NCI-H2107 (cell line): ENCODE data around the gene SAG.
"Not testable (repeated sequence)": the region's sequence is repeated elsewhere in the genome, so short reads cannot be mapped to it uniquely, and the experiment has no call there.

Experiments
- DNase-seq: peaks from one replicate; lab custom pipeline; 2025; lab: John Stamatoyannopoulos, UW

The SAG gene

DNA sequence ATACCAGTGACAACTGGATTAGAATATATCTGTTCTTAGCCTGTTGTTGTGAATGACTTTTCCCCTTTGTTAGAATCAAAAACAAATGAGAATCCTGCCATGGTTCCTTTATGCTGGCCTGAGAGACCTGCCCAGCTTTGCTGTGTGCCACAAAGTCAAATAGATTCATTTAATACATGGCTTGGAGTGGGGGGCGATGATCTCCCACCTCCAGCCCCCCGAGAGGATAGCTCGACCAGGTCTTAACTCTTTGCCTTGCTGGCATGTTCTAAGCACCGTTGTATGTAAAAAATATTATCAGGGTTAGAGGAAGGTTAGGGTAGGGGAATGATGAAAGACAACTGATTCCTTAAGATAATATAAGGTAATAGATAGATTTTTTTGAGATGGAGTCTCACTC is 24.5 kb downstream of the SAG start:
- DNase-seq = no peak

DNA sequence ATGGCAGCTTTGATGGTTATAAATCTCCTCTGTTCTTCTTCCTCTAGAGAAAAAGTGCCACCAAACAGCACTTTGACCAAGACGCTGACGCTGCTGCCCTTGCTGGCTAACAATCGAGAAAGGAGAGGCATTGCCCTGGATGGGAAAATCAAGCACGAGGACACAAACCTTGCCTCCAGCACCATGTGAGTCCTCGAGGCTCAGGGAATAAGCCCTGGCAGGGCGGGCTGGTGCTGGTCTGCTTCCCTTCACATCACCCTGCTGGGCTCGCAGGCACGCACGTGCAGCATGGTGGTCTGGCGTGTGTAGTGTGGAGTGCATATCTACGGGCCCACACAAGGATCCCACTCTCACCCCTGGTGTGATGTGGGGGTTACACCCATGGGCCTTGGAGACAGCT is 27.3 kb downstream of the SAG start:
- no peak for DNase-seq

DNA sequence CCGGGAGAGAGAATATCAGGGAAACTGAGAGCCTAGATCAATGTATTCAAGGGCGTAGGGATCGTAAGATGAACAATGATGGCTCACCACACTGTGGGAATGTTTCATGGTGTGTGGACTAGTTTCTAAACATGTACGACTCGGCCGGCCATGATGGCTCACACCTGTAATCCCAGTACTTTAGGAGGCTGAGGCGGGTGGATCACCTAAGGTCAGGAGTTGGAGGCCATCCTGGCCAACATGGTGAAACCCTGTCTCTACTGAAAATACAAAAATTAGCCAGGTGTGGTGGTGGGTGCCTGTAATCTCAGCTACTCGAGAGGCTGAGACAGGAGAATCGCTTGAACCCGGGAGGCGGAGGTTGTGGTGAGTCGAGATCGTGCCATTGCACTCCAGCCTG is 28.5 kb downstream of the SAG start:
- not testable (repeated sequence) for DNase-seq

DNA sequence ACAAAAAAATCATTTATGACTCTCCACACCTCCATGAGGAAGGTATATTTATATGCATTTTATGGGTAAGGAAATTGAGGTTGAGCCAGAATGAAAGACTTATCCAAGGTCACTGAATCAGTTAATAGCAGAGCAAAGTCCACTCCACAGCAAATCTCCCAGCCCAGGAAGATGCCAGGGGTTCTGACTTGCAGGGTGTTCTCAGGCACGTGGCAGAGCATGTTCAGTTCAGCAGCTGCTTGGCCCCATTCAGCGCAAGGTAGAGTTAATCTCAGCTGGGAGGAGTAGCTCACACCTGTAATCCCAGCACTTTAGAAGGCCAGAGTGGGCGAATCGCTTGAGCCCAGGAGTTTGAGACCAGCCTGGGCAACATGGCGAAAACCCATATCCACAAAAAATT is 28.9 kb downstream of the SAG start:
- no peak for DNase-seq

DNA sequence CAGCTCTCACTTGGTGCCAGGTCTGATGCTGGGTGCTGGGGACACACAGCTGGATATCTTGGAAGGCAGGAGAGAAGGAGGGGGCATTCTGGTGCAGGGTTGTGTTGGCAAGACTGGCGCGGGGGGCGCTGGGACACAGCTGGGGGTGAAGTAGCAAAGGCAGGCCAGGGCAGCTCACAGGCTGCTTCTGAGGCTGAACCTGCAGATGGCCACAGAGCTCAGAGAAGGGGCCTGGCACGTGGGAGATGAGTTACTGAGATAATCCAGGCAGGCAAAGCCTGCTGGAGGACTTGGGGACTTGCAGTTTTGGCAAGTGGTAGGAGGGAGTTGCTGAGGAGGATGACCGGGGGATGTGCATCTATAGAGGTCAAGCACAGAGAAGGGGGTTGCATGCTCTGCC is 30.4 kb downstream of the SAG start:
- DNase-seq = no peak

DNA sequence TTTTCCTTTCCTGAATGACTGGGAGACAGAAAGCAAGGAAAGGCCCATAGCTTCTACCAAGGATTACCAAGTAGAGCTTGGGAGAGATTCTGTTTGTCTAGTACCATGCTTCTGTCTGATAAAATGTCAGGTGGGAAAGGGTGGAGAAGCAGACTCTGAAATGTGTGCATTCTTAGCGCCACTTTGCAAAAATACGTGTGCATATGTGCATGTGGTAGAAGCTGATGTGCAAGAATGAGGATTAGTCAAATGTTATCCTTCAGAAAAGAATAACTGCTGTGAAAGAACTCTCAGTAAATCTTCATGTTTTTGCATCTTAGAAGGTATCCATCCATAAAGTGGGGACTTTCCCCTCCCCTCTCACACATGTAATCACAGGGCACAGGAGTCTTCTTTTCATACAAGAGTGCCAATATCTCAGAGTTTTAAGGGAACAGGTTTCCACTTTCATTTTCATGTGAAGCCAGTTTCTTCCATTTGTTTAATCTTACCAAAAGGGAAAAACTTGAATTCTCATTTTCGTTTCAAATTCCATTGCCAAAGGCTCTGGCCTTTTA is 31.3 kb downstream of the SAG start:
- no peak for DNase-seq

DNA sequence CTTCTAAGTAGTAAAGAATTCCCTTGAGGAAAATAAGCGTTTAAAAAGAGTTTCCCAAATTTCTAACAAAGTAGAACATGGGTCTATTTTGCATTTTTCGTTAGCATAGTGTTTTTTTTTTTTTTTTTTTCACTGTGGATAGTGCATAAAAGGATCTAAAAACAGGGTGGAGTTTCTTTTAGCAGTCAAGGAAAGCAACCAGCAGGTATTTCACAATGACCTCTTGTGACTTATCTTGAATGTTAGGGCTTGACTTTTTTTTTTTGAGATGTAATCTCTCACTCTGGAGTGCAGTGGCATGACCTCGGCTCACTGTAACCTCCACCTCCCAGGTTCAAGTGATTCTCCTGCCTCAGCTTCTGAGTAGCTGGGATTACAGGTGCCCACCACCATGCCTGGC is 31.8 kb downstream of the SAG start:
- DNase-seq = no peak

DNA sequence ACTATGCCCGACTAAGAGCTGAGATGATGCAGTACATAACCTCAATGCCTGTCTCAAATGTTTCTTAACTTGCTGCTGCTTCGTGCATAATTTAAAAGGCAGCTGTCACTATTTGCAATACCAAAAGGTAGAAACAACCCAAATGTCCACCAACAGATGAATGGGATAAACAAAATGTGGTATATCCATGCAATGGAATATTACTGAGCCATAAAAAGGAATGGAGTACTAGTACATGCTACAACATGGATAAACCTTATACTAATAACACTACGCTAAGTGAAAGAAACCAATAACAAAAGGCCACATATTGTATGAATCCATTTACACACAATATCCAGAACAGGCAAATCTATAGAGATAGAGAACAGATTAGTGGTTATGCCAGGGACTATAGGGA is 33.7 kb downstream of the SAG start:
- no peak for DNase-seq

DNA sequence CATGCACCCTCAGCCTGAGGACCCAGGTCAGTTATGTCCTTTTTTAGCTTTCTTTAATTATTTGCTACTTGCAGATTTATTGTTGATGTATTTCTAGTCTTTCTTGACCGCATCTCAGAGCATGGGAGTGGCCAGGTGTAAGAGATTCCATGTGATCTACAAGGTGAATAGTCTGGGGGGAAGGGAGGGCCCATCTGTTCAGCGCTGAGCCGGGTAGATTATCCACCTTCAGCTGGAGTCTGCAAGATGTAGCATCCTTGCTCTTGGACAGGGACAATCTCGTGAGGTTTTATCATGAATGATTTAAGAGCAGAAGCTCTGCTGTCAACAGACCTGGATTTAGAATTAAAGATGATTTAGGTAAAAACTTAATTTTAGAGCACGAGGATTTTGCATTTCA is 34.7 kb downstream of the SAG start:
- no peak for DNase-seq

DNA sequence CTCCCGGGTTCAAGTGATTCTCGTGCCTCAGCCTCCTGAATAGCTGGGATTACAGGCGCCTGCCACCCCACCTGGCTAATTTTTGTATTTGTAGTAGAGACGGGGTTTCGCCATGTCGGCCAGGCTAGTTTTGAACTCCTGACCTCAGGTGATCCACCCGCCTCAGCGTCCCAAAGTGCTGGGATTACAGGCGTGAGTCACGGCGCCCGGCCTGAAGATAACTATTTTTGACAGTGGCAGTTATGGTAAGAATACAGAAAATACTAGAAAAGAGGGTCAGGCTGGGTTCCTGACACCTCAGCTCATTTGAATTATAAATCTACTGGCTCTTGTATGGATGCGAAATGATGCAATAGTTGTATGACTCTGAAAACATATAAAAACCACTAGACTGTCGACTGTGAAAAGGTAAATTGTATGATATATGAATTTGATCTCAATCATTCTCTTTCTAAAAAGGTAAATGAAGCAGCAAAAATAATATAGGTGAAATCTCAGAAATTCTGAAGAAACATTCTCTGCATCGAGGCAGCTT is 35.6 kb downstream of the SAG start:
- DNase-seq = no peak

DNA sequence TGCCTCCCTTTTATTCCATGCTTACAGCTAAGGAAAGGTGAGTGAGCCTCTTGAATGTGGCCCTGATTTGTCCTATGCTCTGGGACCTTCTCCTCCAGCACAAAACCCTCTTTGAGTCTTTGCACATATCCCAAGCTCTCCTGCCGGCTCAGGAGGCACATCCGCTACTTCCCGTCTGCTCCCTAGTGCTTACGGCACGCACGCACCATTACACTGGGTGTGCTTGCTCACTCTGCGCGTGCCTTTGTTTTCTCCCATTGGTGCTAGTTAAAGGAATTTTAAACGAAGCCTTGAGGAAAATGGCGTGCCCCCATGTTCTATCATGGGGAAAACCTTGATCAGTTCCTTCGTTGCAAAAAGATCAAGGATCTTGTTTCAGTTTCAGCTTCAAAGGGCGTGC is 38.8 kb downstream of the SAG start:
- no peak for DNase-seq

DNA sequence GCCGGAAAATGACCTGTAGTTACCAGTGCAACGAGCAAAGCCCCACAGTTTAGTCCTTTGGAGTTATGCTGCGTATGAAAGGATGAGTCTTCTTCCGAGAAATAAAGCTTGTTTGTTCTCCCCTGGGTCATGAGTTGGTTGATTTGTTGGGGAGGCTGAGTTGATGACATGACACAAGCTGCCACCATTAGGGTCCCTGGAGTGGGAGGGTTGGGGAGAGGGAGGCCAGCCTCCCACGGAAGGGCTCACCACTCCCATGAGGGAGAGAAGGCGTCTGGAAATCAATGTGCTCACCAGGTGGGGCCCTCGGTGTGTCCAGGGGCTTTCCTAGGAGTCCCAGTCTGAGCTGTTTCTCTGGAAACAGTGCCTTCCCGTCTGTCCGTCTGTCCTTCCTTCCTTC is 39.3 kb downstream of the SAG start:
- no peak for DNase-seq

DNA sequence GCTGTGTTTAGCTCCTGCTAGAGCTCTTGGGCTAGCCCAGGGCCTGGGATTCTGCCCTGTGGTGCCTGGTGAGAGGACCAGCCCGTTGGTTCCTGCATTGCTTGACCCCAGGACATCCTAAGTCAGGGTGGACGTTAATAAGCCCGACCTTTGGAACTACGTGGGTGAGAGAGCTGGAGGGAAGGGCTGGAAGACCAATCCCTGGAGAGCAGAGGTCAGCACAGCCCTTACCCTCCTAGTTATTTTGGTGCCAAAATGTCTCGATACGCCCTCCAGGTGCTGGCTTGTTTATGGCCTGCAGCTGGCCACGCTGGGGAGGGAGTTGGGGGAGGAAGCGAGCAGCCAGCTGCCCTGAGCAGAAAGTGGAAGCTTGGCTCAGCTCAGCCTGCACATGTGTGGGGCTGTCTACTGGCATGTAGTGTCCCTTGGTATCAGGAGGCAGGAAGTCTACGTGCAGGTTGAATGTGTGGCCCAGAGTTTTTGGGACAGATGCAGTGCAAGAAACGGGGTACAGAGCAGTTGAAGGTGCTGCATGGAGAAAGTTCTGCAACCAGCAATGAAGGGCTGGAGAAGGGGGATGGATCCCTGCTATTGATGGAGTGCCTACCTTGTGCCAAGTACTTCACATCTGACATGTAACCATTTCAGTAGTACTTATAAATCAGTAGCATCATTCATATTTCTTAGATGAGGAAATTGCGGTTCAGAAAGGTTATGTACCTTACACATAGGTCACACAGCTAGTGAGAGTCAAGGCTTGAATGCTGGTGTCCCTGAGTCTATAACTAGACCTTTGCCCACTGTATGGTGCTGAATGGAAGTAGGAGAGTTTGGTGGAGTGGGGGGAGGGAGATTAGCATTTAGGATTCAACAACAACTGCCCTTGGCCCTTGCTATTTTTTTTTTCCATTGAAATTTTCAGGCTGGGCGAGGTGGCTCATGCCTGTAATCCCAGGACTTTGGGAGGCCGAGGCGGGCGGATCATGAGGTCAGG is 41.7 kb downstream of the SAG start:
- no peak for DNase-seq

DNA sequence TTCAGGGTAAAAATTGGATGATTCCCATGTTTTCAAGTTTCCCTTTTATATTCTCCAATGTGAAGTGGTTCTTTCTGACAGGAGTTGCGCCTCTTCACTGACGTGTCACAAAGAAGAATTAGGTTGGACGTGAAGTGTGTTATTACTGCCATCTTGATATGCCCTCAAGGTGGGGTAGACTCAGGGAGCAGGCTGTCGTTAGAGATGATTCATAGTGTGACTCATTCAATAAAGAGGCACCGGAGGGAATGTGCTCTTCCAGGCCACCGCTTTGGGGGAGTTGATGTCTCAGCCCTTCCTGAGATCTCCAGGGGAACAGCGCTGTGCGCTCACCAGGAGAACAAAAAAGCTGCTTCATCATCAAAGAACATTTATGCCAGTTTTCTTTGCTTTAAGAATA is 43.1 kb downstream of the SAG start:
- no peak for DNase-seq

DNA sequence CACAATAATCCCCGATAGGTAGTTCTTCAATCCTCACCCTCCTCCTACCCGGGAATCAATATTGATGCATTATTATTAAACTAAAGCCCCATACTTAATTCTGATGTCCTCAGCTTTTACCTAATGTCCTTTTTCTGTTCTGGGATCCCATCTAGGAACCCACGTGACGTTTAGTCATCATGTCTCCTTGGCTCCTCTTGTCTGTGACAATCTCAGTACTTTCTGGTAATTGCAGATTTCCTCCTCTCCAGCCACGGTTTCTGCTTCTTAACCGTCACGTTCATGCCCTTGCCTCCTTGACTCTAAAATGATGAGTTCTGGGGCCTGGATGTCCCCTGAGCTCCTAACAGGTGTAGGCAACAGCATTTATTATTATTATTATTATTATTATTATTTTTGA is 43.8 kb downstream of the SAG start:
- no peak for DNase-seq

DNA sequence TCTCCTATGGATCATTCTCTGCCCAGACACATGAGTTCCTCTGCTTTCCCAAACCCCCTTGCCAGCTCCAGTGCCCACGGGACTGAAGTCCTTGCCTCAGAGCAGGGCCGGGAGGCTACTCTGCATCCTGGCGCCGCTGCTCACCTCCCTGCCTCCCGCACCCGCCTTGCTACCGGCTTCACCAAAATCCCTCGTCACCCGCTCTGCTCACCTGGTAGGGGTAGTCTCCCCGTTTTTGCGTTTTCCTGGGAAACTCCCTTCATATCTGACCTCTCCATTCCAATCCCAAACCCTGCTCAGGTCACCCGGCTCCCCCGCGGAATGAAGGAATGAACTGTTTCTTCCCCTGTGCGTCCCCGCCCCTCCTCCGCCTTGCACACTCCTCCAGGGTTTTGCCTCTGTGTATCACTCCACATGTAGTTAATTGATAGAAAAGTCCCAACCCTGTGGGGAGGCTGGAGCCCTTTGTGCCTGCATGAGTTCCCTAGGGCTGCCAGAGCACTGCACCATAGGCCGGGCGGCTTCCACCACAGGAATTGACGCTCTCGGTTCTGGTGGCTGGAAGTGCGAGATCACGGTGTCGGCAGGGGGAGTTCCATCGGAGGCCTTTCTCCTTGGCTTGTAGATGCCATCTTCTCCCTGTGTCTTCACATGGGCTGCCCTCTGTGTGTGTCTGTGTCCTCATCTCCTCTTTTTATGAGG is 44.7 kb downstream of the SAG start:
- DNase-seq = no peak

DNA sequence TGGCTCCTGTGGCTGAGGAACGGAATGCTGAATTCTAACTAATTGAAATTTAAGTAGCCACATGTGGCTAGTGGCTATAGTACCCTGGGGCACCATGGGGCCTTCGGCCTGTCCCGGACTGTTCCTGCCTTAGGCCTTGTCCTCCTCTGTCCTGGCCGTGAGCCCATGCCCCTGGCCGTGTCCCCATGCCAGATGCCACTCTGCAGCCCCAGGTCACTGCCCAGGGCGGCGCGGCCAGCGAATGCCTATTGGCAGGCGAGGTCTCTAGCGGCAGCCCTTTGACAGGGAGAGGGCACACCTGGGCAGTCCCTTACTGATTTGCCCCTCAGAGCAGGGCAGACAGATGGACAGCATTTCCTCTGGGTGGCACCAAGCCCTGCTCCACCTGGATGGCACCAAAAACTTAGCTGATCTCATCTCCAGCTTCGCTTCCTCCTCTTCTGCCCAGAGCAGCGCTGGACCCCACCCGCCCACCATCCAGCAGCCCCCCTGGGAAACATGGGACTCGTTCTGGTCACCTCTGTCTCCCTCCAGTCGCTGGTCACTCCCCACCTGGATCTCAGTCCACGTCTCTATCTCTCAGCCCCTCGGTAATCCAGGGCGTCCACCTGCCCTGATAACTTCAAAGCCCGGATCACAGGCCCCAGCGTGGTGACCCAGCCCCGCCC is 45.6 kb downstream of the SAG start:
- DNase-seq = no peak

DNA sequence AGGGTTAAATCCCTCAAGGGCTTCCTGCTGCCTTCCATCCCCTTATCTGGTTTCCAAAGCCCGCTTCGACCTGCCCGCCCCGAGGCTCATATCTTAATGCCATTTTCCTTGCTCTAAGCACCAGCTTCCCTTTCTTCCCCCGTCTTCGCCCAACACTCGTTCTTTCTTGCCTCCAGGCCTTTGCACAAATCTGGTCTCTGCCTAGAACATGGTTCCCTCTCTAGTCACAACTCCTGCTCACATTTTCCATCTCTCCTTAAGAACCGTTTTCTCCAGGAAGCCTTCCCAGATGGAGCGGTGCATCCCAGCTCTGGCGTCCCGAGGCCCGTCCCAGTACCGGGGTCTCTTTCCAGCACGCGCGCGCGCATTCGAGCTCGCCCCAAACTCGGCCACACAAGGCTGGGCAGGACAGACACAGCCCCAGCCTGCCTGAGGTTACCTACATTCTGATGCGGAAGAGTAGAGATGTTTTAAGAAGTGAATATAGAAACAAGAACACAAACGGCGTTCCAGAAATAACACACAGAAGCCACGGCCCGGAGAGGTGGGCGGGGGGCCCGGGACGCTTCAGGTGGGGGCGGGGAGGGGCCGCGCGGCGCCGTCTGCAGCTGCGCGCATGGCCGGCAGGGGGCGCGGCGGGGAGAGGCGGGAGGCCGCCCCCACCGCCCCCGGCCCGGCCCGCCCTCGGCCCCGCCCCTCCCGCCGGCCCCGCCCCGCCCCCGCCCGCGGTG is 46.3 kb downstream of the SAG start, which contains the start of gene DGKD:
Gene DGKD (plus strand): TSS at position 726 of the 731 bp plus-strand sequence. CDS start 25 bp downstream, outside the sequence.
- no peak for DNase-seq

DNA sequence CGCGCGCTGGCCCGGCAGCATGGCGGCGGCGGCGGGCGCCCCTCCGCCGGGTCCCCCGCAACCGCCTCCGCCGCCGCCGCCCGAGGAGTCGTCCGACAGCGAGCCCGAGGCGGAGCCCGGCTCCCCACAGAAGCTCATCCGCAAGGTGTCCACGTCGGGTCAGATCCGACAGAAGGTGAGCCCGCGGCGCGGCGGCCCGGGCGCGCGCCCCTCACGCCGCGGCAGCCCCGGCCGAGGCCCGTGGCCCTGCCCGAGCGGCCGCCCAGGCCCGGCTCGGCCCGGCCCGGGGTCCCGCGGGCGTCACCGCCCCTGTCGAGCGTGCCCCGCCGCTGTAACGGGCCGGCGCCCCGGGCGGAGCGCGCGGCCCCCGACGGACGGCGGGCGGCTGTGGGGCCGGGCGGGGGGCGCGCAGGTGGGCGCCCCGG is 46.9 kb downstream of the SAG start:
- DNase-seq = no peak

DNA sequence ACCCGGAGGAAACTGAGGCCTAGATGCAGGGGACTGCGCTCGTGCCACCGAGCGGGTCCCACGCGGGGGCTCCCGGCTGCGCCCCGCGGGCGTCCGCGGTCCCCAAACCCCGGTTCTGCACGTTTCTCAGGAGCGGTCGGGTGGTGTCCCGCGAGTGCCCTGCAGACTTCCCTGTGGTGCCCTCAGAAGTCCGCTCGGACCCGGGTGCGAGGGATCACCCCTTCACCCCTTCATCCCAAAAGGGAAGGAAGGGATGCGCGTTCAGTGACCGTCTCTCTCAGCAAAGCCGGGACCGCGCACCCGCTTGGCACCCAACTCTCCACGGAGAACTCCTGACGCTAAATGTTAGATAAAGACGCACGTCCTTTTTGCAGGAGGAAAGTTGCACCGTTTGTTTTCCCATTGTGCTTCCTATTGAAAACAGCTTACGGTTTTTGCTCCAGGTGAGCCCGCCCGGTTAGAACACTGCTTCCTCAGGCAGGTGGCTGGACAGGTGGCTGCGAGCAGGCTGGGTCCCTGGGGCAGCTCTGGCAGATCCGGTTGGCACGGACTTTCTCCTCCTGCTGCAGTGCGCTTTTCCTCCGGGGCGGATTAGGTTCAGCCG is 47.5 kb downstream of the SAG start:
- no peak for DNase-seq

DNA sequence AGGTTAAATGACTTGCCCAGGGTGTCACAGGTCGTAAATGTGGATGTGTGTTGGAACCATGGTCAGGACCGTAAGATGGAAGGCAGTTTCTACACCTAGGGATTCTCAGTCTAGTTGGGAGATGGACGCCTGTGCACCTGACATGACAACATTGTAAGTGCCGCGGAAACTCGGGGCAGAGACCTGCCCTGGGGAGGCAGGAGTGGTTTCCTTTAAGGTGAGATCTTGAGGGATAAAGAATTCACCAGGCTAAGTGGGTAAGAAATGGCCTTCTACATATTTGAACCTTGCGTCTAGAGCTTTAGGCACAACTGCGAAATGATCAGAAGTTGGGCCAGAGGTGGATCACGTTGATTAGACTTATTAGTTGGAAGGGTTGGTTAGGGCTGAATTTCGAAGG is 48.3 kb downstream of the SAG start:
- DNase-seq = no peak
